ENCODE results near the gene NLRX1. TPM values are rescaled to one million over a fixed set of nuclear protein-coding genes. Genes with fewer than 3 reads are reported as not detected.

Gene NLRX1
- total and polyA plus RNA-seq, 2 donors (not counting 3 experiments of a cell fraction or from before 2014, with no cell fraction given) = 15.1 to 15.5 TPM

- H3K4me2 ChIP-seq (ENCODE audit: insufficient read depth, low read length) = no peak overlapping the region
- no peaks in the 10 kb centered on the region for H3K4me1 ChIP-seq (ENCODE audit: control insufficient read depth, extremely low read depth, insufficient read depth, low read length)
- POLR2A ChIA-PET = no interaction called here
- H3K9ac ChIP-seq (replicated peaks; ENCODE audit: extremely low read depth, insufficient read depth, low read length) = no peak overlapping the region
- H3K4me3 ChIP-seq (replicated peaks in 1 of 3; ENCODE audit: insufficient read depth in 1 of 3, low read depth in 1 of 3, low read length in 3 of 3) = no peak overlapping the region
- H3K27me3 ChIP-seq (ENCODE audit: control insufficient read depth in 2 of 2, insufficient read depth in 2 of 2, low read length in 2 of 2) = peaks cover 0 to 2% of the 10 kb centered on the region in 2 experiments
- DNase-seq (ENCODE audit: low read depth, low spot score) (no peak), FAIRE-seq (no peak)
- H4K20me1 ChIP-seq (replicated peaks; ENCODE audit: control insufficient read depth, extremely low read depth, insufficient read depth, low read length) = no peaks in the 10 kb centered on the region
- no peaks in the 10 kb centered on the region for H3K79me2 ChIP-seq (ENCODE audit: control insufficient read depth, insufficient read depth, low read length)
- BruUV-seq (replicated peaks) = no TSS peak
- no peak for TF ChIP-seq JUN (IDR thresholded peaks at IDR 0.05; ENCODE audit: borderline replicate concordance, insufficient read depth, insufficient read length, low read depth)
- TF ChIP-seq POLR2AphosphoS5 (IDR thresholded peaks at IDR 0.05; ENCODE audit: insufficient read depth, low read depth, low read length) = no peak
- TF ChIP-seq, protein P1, sequence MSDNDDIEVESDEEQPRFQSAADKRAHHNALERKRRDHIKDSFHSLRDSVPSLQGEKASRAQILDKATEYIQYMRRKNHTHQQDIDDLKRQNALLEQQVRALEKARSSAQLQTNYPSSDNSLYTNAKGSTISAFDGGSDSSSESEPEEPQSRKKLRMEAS (IDR thresholded peaks at IDR 0.05; ENCODE audit: insufficient read depth, insufficient read length) = no peak
- no peak for TF ChIP-seq FOS (IDR thresholded peaks at IDR 0.05; ENCODE audit: borderline replicate concordance, insufficient read depth, low read length)
- no peak for TF ChIP-seq GATA2 (IDR thresholded peaks at IDR 0.05; ENCODE audit: insufficient read depth, insufficient read length, low read depth, low read length)
- TF ChIP-seq, protein P2, sequence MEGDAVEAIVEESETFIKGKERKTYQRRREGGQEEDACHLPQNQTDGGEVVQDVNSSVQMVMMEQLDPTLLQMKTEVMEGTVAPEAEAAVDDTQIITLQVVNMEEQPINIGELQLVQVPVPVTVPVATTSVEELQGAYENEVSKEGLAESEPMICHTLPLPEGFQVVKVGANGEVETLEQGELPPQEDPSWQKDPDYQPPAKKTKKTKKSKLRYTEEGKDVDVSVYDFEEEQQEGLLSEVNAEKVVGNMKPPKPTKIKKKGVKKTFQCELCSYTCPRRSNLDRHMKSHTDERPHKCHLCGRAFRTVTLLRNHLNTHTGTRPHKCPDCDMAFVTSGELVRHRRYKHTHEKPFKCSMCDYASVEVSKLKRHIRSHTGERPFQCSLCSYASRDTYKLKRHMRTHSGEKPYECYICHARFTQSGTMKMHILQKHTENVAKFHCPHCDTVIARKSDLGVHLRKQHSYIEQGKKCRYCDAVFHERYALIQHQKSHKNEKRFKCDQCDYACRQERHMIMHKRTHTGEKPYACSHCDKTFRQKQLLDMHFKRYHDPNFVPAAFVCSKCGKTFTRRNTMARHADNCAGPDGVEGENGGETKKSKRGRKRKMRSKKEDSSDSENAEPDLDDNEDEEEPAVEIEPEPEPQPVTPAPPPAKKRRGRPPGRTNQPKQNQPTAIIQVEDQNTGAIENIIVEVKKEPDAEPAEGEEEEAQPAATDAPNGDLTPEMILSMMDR (IDR thresholded peaks at IDR 0.05; ENCODE audit: extremely low read depth in 1 of 2, insufficient read depth in 1 of 2, low read depth in 1 of 2, low read length in 2 of 2) = no peak
- TF ChIP-seq POLR2A (IDR thresholded peaks at IDR 0.05; ENCODE audit: low read depth, low read length) = no peak
- no peak for TF ChIP-seq MYC (IDR thresholded peaks at IDR 0.05; ENCODE audit: low read depth, low read length)
- no peak for TF ChIP-seq EZH2 (IDR thresholded peaks at IDR 0.05; ENCODE audit: borderline replicate concordance, low read depth, low read length, severe bottlenecking)
- no peaks in the 10 kb centered on the region for H3K9me3 ChIP-seq (replicated peaks; ENCODE audit: control insufficient read depth, insufficient read depth, low read length)
- dilution Hi-C loops (cut with MboI; ENCODE audit: extremely low pct_ligation_motif_present, low sequenced_read_pairs) = no loop called here
- intact Hi-C loops (cut with micrococcal nuclease) = no loop called here
- no peak overlapping the region for H3K27ac ChIP-seq (ENCODE audit: insufficient read depth, low read depth, low read length)
- H3K36me3 ChIP-seq (ENCODE audit: control insufficient read depth in 2 of 2, extremely low read depth in 1 of 2, insufficient read depth in 2 of 2, low read length in 2 of 2) = no peaks in the 10 kb centered on the region
- CTCF ChIA-PET = interaction anchor here (0.7 to 1.0 kb wide), 3 partner anchors 13 to 52 kb away, joined by 3 to 4 read pairs (median 3); no protein-coding TSS in a partner anchor
- H3K9me1 ChIP-seq (replicated peaks; ENCODE audit: control insufficient read depth, extremely low read depth, insufficient read depth, low read length) = no peaks in the 10 kb centered on the region
- H2AFZ ChIP-seq (ENCODE audit: low read depth, low read length) = no peak overlapping the region
These were observed 18.8 kb downstream of the NLRX1 start for GRCh38 chr11:119187123-119187892.
